Breast epithelium (tissue), 3 donors: Measurements from ENCODE around the gene LBX1.

Experiments used
- CTCF ChIP-seq, 3 donors: fragments of 450-650 bp; IDR thresholded peaks; one replicate each; pipeline ENCODE4 v1.5.1; 2016 to 2017; ENCODE audit warnings: antibody characterized with exemption in 3 of 3, mild to moderate bottlenecking in 3 of 3, moderate library complexity in 3 of 3
- POLR2A ChIP-seq: fragments of 450-650 bp; IDR thresholded peaks from one replicate; pipeline ENCODE4 v1.6.1; 2016; ENCODE audit warnings: antibody characterized with exemption, mild to moderate bottlenecking, moderate library complexity
- POLR2AphosphoS5 ChIP-seq, 3 donors: sonication (generic); formaldehyde crosslinking; IDR thresholded peaks; one replicate each; pipeline ENCODE4 v1.6.1; 2017; ENCODE audit warnings: antibody characterized with exemption in 3 of 3

GRCh38 chr10:101236376-101237080, 7.3 kb upstream of the LBX1 start:
- TF ChIP-seq POLR2A (no peak), POLR2AphosphoS5 (IDR thresholded peaks at IDR 0.05) (no peak), CTCF (IDR thresholded peaks at IDR 0.05) (no peak)
